K562 (cell line): Measurements from ENCODE around the gene KMT2E. TPM values are rescaled to one million over a fixed set of nuclear protein-coding genes. Genes with fewer than 3 reads are reported as not detected.

ENCODE experiments used
- CEBPZ ChIP-seq: fragments of 150-350 bp; IDR thresholded peaks from 2 replicates; pipeline ENCODE4 v1.6.1; 2014; ENCODE audit warnings: low read depth, mild to moderate bottlenecking, low read length, borderline replicate concordance
- GATAD2B ChIP-seq: fragments of 450-650 bp; IDR thresholded peaks from 2 replicates; pipeline ENCODE4 v1.6.1; 2017; ENCODE audit warnings: mild to moderate bottlenecking, borderline replicate concordance
- NKRF ChIP-seq: fragments of 450-650 bp; IDR thresholded peaks from 2 replicates; pipeline ENCODE4 v1.6.1; 2016; ENCODE audit warnings: borderline replicate concordance
- PHF8 ChIP-seq: fragments of 200-600 bp; sonication (generic); IDR thresholded peaks from 2 replicates; pipeline ENCODE4 v1.6.1; 2012; ENCODE audit warnings: mixed run types, mild to moderate bottlenecking, inconsistent platforms, low read length, moderate library complexity, borderline replicate concordance
- PHTF2 ChIP-seq: fragments of 250-450 bp; sonication (Bioruptor Pico); IDR thresholded peaks from 2 replicates; pipeline ENCODE4 v1.5.0; 2021; ENCODE audit warnings: mild to moderate bottlenecking
- SIN3A ChIP-seq, 2 experiments: fragments of 150-350 bp in 1 of 2; IDR thresholded peaks; 2 replicates each; pipeline ENCODE4 v1.6.1; 2011 to 2016; ENCODE audit warnings: borderline replicate concordance in 2 of 2, low read depth in 2 of 2, low read length in 2 of 2, mild to moderate bottlenecking in 2 of 2, moderate library complexity in 2 of 2; ENCODE audit not compliant: control insufficient read depth in 1 of 2
- ZBTB40 ChIP-seq, 2 experiments: fragments of 450-650 bp in 1 of 2; sonication (generic) in 1 of 2; formaldehyde crosslinking in 1 of 2; IDR thresholded peaks; 2 replicates each; pipeline versions ENCODE4 v1.7.1 to v1.9.0; 2016 to 2022; ENCODE audit warnings: inconsistent platforms in 1 of 2, mild to moderate bottlenecking in 1 of 2, missing genetic modification reagents in 1 of 2
- ZFX ChIP-seq: sonication (generic); formaldehyde crosslinking; IDR thresholded peaks from 2 replicates; pipeline ENCODE4 v1.8.0; 2022; ENCODE audit warnings: mild to moderate bottlenecking, missing genetic modification reagents, moderate library complexity
- polyA plus RNA-seq, 8 experiments: library from polyadenylated mRNA; depleted of rRNA in 4 of 8; stranded (reverse) in 5 of 8; unstranded in 3 of 8; fragments of >200 nt; fragmentation: Nextera tagmentation in 2 of 8; fragmentation: Illumina TruSeq in 1 of 8; extraction: Ambion mirVana in 2 of 8; extraction: Trizol in 1 of 8; gene quantifications; 2 replicates each; pipeline versions ENCODE4 v1.2.1 to v1.2.3, GENCODE V29; 2011 to 2014; ENCODE audit warnings: inconsistent platforms in 1 of 8, missing spikeins in 1 of 8
- total RNA-seq, 7 experiments: library from RNA; depleted of rRNA in 6 of 7; stranded (reverse); fragments of >200 nt in 6 of 7; fragmentation: Illumina TruSeq in 2 of 7; extraction: Trizol in 2 of 7; gene quantifications; 2 replicates each; pipeline versions ENCODE4 v1.2.1 to v1.2.3, GENCODE V29; 2011 to 2021; ENCODE audit warnings: low replicate concordance in 1 of 7
- TF ChIP-seq, protein P1 (sequence below): fragments of 450-650 bp; IDR thresholded peaks from 2 replicates; pipeline ENCODE4 v1.6.1; 2016

KMT2E gene
- total and polyA plus RNA-seq, 9 of the 15 experiments (the other 6 are each of a cell fraction or from before 2014, with no cell fraction given) = 8.9 to 55.3 (median 38.1) TPM

DNA sequence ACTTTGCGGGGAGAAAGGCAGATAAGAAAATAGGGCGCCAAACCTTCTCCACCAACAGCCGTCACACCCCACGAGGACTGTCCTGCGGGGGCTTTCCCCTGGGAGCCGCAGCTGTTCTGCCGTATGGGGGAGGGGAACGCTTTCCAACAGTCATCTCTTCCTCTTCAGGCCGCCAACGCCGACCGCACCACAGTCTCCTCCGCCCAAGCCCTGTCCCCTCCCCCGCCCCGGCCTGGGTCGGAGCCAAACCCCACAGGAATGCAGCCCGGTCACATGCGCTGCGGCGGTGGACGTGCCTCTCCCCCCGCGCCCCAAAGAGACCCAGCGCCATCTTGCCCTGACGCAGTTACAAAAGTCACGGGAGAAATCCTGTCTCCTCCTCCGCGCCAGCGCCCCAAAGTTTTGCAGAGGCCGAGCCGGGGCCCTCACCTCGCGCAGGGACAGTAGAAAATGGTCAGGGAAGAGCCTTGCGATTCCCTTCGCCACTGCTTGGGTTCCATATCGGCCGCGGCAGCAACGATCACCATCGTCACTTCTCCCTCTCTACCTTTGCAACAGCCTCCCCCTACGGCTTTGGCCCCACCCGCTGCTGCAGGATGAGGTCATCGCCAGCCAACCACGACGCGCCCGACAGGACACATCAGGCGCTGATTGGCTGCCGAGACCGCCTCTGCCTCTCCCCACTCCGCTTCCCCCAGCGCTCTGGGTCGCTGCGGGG is 1.3 kb upstream of the KMT2E start (continued):
- no peak for TF ChIP-seq PHTF2 (CRISPR knock-in tag)
- TF ChIP-seq CEBPZ = no peak
- peak; percentile 48; the same call in 1 of the 2 replicates for TF ChIP-seq ZBTB40 (IDR thresholded peaks at IDR 0.05)
- no peak for TF ChIP-seq ZBTB40 (CRISPR knock-in tag; IDR thresholded peaks at IDR 0.05)
- TF ChIP-seq PHF8 = peak; percentile 90
- TF ChIP-seq, protein P1, sequence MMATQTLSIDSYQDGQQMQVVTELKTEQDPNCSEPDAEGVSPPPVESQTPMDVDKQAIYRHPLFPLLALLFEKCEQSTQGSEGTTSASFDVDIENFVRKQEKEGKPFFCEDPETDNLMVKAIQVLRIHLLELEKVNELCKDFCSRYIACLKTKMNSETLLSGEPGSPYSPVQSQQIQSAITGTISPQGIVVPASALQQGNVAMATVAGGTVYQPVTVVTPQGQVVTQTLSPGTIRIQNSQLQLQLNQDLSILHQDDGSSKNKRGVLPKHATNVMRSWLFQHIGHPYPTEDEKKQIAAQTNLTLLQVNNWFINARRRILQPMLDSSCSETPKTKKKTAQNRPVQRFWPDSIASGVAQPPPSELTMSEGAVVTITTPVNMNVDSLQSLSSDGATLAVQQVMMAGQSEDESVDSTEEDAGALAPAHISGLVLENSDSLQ = peak; percentile 77
- TF ChIP-seq SIN3A (IDR thresholded peaks at IDR 0.05; ENCODE audit: borderline replicate concordance in 2 of 2, control insufficient read depth in 1 of 2, low read depth in 2 of 2, low read length in 2 of 2) = peak; percentile 97 to 99
- TF ChIP-seq NKRF = peak; percentile 92; the same call in 1 of the 2 replicates
- peak; percentile 75 for TF ChIP-seq ZFX (CRISPR knock-in tag)
- TF ChIP-seq GATAD2B = no peak
